Hepatocyte (in vitro differentiated cells): ENCODE measurements around the gene CIAO3.

ENCODE experiments used
- EZH2 ChIP-seq: fragments of 200-600 bp; sonication (generic); IDR thresholded peaks from 2 replicates; pipeline ENCODE4 v1.6.1; 2016; ENCODE audit warnings: antibody characterized with exemption, mild to moderate bottlenecking, borderline replicate concordance
- EZH2phosphoT487 ChIP-seq: fragments of 200-600 bp; sonication (generic); IDR thresholded peaks from one replicate; pipeline ENCODE4 v1.6.1; 2018; ENCODE audit warnings: antibody characterized with exemption, mild to moderate bottlenecking, low read depth, moderate library complexity; ENCODE audit not compliant: unreplicated experiment, severe bottlenecking
- TF ChIP-seq, protein P1 (sequence below): fragments of 200-600 bp; sonication (generic); IDR thresholded peaks from 2 replicates; pipeline ENCODE4 v1.5.1; 2016; ENCODE audit warnings: antibody characterized with exemption, mild to moderate bottlenecking; ENCODE audit not compliant: poor library complexity

DNA sequence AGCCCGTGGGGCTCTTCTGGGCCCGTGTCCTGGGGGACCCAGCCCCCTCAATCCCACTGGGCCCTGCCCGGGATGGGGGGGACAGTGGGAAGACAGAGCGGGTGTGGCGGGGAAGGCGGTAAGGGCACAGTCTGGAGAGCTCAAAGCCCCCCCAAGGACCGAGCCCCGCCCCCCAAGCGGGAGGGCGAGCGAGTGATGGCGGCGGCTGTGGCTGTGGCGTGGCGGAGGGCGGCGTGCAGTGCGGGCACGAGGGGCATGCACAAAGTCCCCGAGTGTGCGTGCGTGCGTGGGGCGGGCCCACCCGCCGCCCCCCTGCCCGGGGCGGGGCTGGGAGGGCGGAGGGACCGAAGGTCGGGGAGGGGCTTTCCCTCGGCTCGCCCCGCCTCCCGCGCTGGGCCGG lies 47.0 kb downstream of the CIAO3 start:
- TF ChIP-seq, protein P1, sequence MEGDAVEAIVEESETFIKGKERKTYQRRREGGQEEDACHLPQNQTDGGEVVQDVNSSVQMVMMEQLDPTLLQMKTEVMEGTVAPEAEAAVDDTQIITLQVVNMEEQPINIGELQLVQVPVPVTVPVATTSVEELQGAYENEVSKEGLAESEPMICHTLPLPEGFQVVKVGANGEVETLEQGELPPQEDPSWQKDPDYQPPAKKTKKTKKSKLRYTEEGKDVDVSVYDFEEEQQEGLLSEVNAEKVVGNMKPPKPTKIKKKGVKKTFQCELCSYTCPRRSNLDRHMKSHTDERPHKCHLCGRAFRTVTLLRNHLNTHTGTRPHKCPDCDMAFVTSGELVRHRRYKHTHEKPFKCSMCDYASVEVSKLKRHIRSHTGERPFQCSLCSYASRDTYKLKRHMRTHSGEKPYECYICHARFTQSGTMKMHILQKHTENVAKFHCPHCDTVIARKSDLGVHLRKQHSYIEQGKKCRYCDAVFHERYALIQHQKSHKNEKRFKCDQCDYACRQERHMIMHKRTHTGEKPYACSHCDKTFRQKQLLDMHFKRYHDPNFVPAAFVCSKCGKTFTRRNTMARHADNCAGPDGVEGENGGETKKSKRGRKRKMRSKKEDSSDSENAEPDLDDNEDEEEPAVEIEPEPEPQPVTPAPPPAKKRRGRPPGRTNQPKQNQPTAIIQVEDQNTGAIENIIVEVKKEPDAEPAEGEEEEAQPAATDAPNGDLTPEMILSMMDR = no peak
- TF ChIP-seq EZH2phosphoT487 (peak; percentile 37), EZH2 (no peak)
